GM19395 (cell line): Measurements from ENCODE around the gene OXCT1.

ENCODE experiments used
- ATAC-seq: cut with Tn5 transposase; IDR thresholded peaks from one replicate; pipeline ENCODE4 v1.9.1; 2021; ENCODE audit warnings: mild to moderate bottlenecking, moderate library complexity; ENCODE audit not compliant: unreplicated experiment

OXCT1 gene

GRCh38 chr5:41869724-41870626 is at the start of gene OXCT1:
TSS of gene OXCT1 (minus strand) at chr5:41870425. CDS start at chr5:41870358, 67 bp downstream.
- ATAC-seq = peak; percentile 91

GRCh38 chr5:41918105-41918504 is 47.9 kb upstream of the OXCT1 start:
- ATAC-seq = peak; percentile 76

GRCh38 chr5:41908374-41909079 is 38.3 kb upstream of the OXCT1 start:
- no peak for ATAC-seq

GRCh38 chr5:41906151-41906550 is 35.9 kb upstream of the OXCT1 start:
- ATAC-seq = no peak

GRCh38 chr5:41903892-41904799 is 33.9 kb upstream of the OXCT1 start, which contains the start of gene RIMOC1:
TSS of gene RIMOC1 (plus strand) at chr5:41904344. CDS start at chr5:41904368, 24 bp downstream.
- peak; percentile 99 for ATAC-seq

- ATAC-seq = no peak
Measured at GRCh38 chr5:41903382-41903891, 33.2 kb upstream of the OXCT1 start.

- no peak for ATAC-seq
Measured at GRCh38 chr5:41896230-41896629, 26.0 kb upstream of the OXCT1 start.

- peak; percentile 75 for ATAC-seq
Measured at GRCh38 chr5:41893074-41893851, 23.0 kb upstream of the OXCT1 start.

- no peak for ATAC-seq
Measured at GRCh38 chr5:41892031-41892430, 21.8 kb upstream of the OXCT1 start.

GRCh38 chr5:41891066-41891707 is 21.0 kb upstream of the OXCT1 start:
- ATAC-seq = peak; percentile 54

- ATAC-seq = no peak
Measured at GRCh38 chr5:41885286-41885685, 15.1 kb upstream of the OXCT1 start.

GRCh38 chr5:41883936-41884335 is 13.7 kb upstream of the OXCT1 start:
- no peak for ATAC-seq

- no peak for ATAC-seq
Measured at GRCh38 chr5:41883243-41883642, 13.0 kb upstream of the OXCT1 start.

- no peak for ATAC-seq
Measured at GRCh38 chr5:41882765-41883164, 12.5 kb upstream of the OXCT1 start.

- ATAC-seq = peak; percentile 74
Measured at GRCh38 chr5:41878643-41879478, 8.6 kb upstream of the OXCT1 start.

GRCh38 chr5:41878173-41878572 is 7.9 kb upstream of the OXCT1 start:
- peak; percentile 55 for ATAC-seq

- ATAC-seq = no peak
Measured at GRCh38 chr5:41877408-41877807, 7.2 kb upstream of the OXCT1 start.

GRCh38 chr5:41876678-41877077 is 6.5 kb upstream of the OXCT1 start:
- ATAC-seq = no peak
